BJ (cell line): ENCODE measurements around the gene DYNC1LI2. TPM values are rescaled to one million over a fixed set of nuclear protein-coding genes. Genes with fewer than 3 reads are reported as not detected.

ENCODE experiments used
- CTCF ChIA-PET: fragments of 350-600 bp; formaldehyde crosslinking; extraction: SDS; loops from one replicate; lab custom pipeline; 2021; ENCODE audit warnings: antibody characterized with exemption, inconsistent platforms; lab: Yijun Ruan, JAX
- POLR2A ChIA-PET: fragments of 300-600 bp; sonication (Branson Sonifier 250); formaldehyde crosslinking; extraction: SDS; loops from one replicate; lab custom pipeline; 2021; ENCODE audit warnings: antibody characterized with exemption; lab: Charles Lee
- DNase-seq: peaks from one replicate; pipeline ENCODE4 v3.0.0-alpha.2; 2011; ENCODE audit warnings: low read depth
- H3K27me3 ChIP-seq: 2 replicates; pipeline ENCODE4 v1.6.0; 2011; ENCODE audit warnings: low read length; ENCODE audit not compliant: control insufficient read depth, insufficient read depth
- H3K36me3 ChIP-seq: 2 replicates; pipeline ENCODE4 v1.5.1; 2011; ENCODE audit warnings: low read length; ENCODE audit not compliant: control insufficient read depth, insufficient read depth
- H3K4me3 ChIP-seq: 2 replicates; pipeline ENCODE4 v1.5.1; 2011; ENCODE audit warnings: low read depth, mild to moderate bottlenecking, control low read depth, low read length
- polyA plus RNA-seq: library from polyadenylated mRNA; depleted of rRNA; stranded (reverse); fragments of >200 nt; gene quantifications from 2 replicates; pipeline ENCODE4 v1.2.3, GENCODE V29; 2011
- TF ChIP-seq, protein P1 (sequence below): IDR thresholded peaks from 2 replicates; pipeline ENCODE4 v1.5.1; 2011; ENCODE audit warnings: low read depth, mild to moderate bottlenecking, control low read depth, inconsistent platforms, low read length, moderate library complexity; ENCODE audit not compliant: insufficient read depth

DYNC1LI2 gene
- polyA plus RNA-seq, 1 experiment: 82.0 TPM

DNA sequence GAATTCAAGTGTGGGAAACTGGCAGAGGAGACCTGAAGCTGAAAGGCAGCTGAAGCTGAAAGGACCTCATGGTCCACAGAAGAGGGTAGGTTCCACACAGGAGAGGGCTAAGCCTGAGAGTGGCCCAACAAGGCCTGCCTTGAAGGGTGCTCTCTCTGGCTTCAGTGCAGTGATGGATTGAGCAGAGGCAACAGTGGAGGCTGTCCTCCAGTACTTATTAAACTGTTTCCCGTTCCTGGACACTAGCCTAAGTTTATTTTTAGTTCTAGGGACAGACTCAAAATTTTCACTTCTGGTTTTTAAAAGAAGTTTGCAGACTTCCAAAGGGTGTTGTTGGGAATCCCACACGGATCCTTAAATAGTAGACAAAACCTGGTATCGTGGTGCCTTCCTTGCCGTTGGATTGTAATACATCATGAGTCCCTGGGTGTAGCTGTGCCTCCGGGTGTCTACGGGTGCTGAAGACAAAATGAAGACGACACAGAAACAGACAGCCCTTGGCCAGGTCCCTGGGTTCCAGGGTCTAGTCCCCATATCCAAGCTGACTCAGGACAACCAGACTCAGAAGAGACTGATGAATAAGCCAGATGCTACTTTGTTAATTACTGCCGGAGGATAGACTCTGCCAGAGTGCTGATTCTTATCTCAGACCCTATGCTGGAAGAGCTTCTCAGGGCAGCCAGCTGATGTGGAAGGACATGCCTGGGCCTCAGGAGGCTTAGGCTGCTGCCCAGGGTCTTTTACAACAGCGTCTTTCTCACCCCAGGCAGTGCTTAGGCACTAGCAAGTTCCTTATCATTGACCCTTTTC lies 47.8 kb downstream of the DYNC1LI2 start:
- Histone ChIP-seq H3K36me3 (no peaks in the 10 kb centered on the region), H3K27me3 (no peaks in the 10 kb centered on the region), H3K4me3 (no peak overlapping the region)
- TF ChIP-seq, protein P1, sequence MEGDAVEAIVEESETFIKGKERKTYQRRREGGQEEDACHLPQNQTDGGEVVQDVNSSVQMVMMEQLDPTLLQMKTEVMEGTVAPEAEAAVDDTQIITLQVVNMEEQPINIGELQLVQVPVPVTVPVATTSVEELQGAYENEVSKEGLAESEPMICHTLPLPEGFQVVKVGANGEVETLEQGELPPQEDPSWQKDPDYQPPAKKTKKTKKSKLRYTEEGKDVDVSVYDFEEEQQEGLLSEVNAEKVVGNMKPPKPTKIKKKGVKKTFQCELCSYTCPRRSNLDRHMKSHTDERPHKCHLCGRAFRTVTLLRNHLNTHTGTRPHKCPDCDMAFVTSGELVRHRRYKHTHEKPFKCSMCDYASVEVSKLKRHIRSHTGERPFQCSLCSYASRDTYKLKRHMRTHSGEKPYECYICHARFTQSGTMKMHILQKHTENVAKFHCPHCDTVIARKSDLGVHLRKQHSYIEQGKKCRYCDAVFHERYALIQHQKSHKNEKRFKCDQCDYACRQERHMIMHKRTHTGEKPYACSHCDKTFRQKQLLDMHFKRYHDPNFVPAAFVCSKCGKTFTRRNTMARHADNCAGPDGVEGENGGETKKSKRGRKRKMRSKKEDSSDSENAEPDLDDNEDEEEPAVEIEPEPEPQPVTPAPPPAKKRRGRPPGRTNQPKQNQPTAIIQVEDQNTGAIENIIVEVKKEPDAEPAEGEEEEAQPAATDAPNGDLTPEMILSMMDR: no peak
- ChIA-PET CTCF (interaction anchor here (1.0 to 1.6 kb wide), 6 partner anchors 10 to 52 kb away, joined by 3 to 7 read pairs (median 3); no protein-coding TSS in a partner anchor), POLR2A (no interaction called here)
- no peak for DNase-seq

DNA sequence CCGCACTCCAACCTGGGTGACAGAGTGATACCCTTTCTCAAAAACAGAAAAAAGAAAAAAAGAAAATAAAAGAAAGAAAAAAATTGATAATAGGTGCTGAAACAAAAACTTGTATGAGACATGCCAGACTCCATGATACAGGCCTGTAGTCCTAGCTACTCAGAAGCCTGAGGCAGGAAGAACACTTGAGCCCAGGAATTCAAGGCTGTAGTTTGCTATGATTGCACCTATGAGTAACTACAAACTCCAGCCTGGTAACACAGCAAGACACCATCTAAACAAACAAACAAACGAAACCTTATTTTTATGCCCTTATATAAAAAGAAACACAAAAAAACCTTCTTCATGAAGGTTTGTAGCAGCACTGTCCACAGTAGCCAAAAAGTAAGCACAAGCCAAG lies 49.9 kb downstream of the DYNC1LI2 start:
- Histone ChIP-seq H3K4me3 (no peak overlapping the region), H3K36me3 (no peaks in the 10 kb centered on the region), H3K27me3 (no peaks in the 10 kb centered on the region)
- DNase-seq: no peak
- TF ChIP-seq, protein P1: no peak
- ChIA-PET POLR2A (interaction anchor here (0.7 kb wide), 1 partner anchor 161 kb away, joined by 3 read pairs; no protein-coding TSS in a partner anchor), CTCF (interaction anchor here (0.7 to 1.7 kb wide), 3 partner anchors 19 to 40 kb away, joined by 3 to 5 read pairs (median 5); no protein-coding TSS in a partner anchor)

DNA sequence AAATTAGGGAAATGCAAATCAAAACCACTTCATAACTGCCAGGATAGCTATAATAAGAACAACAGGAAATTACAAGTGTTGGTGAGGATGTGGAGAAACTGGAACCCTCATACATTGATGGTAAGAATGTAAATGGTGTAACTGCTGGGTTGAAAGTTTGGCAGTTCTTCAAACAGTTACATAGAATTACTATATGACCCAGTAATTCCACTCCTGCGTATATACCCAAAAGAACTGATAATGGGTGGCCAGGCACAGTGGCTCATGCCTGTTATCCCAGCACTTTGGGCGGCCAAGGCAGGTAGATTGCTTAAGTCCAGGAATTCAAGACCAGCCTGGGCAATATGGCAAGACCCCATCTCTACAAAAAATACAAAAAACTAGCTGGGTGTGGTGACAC lies 50.4 kb downstream of the DYNC1LI2 start:
- Histone ChIP-seq H3K4me3 (no peak overlapping the region), H3K36me3 (no peaks in the 10 kb centered on the region), H3K27me3 (no peaks in the 10 kb centered on the region)
- DNase-seq: no peak
- POLR2A ChIA-PET: interaction anchor here (0.7 kb wide), 1 partner anchor 161 kb away, joined by 3 read pairs; no protein-coding TSS in a partner anchor
- CTCF ChIA-PET: interaction anchor here (0.7 to 1.7 kb wide), 3 partner anchors 18 to 41 kb away, joined by 3 to 5 read pairs (median 5); no protein-coding TSS in a partner anchor
- TF ChIP-seq, protein P1: no peak

DNA sequence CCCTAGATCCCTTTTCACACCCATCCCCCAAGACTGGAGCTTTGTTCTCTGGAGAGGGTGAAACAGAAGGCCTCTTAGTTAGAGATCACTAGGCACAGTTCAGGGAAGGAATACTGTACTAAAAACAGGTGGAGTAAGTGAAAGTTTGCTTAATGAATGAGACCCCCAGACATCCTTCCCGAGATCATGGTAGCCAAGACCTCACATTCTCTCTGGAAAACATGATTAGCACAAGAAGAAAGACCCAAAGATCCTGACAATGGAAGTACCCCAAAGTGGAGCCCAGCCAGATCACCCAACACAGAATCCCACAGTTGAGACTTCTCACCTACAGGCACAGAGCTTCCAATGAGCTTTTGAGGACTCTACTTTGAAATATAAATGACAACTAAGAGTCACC lies 51.5 kb downstream of the DYNC1LI2 start:
- TF ChIP-seq, protein P1: no peak
- no peak for DNase-seq
- H3K27me3 ChIP-seq: no peaks in the 10 kb centered on the region
- ChIA-PET POLR2A (no interaction called here), CTCF (interaction anchor here (1.7 kb wide), 1 partner anchor 16 kb away, joined by 6 read pairs; no protein-coding TSS in a partner anchor)
- H3K4me3 ChIP-seq: no peak overlapping the region
- no peaks in the 10 kb centered on the region for H3K36me3 ChIP-seq

DNA sequence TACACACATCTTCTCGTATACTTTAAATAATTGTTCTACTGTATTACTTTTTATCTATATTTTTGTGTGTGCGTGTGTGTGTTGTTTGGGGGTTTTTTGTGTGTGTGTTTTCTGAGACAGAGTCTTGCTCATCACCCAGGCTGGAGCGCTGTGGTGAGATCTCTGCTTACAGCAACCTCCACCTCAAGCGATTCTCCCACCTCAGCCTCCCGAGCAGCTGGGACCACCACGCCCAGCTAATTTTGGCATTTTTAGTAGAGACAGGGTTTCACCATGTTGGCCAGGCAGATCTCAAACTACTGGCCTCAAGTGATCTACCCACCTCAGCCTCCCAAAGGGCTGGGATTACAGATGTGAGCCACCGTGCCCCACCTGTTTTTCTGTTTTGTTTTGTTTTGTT lies 53.4 kb downstream of the DYNC1LI2 start:
- Histone ChIP-seq H3K27me3 (no peaks in the 10 kb centered on the region), H3K36me3 (no peaks in the 10 kb centered on the region), H3K4me3 (no peak overlapping the region)
- TF ChIP-seq, protein P1: no peak
- ChIA-PET POLR2A (interaction anchor here (0.5 to 0.6 kb wide), 2 partner anchors 11 to 146 kb away, joined by 3 to 9 read pairs; partner anchors contain the start of gene CKLF), CTCF (interaction anchor here (0.6 to 1.7 kb wide), 7 partner anchors 9 to 170 kb away, joined by 3 to 12 read pairs (median 3); no protein-coding TSS in a partner anchor)
- DNase-seq: no peak
